Smooth muscle cell (in vitro differentiated cells): ENCODE data around the gene PIP5K1C. TPM values are rescaled to one million over a fixed set of nuclear protein-coding genes. Genes with fewer than 3 reads are reported as not detected.

Experiments used
- DNase-seq: peaks from one replicate; lab custom pipeline; 2025; ENCODE audit not compliant: unreplicated experiment; lab: John Stamatoyannopoulos, UW
- H2AFZ ChIP-seq: fragments of 200-600 bp; sonication (generic); 2 replicates; pipeline ENCODE4 v1.6.0; 2016; ENCODE audit warnings: antibody characterized with exemption, low read depth, mild to moderate bottlenecking
- H3F3A ChIP-seq: fragments of 200-600 bp; sonication (generic); 2 replicates; pipeline ENCODE4 v1.6.0; 2017; ENCODE audit warnings: antibody characterized with exemption, low read depth
- H3K27ac ChIP-seq: fragments of 200-600 bp; sonication (generic); 2 replicates; pipeline ENCODE4 v1.5.1; 2016; ENCODE audit warnings: low read depth, mild to moderate bottlenecking
- H3K27me3 ChIP-seq: fragments of 200-600 bp; sonication (generic); 2 replicates; pipeline ENCODE4 v1.6.1; 2016; ENCODE audit warnings: low read depth, mild to moderate bottlenecking
- H3K36me3 ChIP-seq: fragments of 200-600 bp; sonication (generic); 2 replicates; pipeline ENCODE4 v1.5.1; 2016; ENCODE audit warnings: low read depth
- H3K4me1 ChIP-seq: fragments of 200-600 bp; sonication (generic); 2 replicates; pipeline ENCODE4 v1.5.1; 2016; ENCODE audit warnings: low read depth
- H3K4me2 ChIP-seq: fragments of 200-600 bp; sonication (generic); 2 replicates; pipeline ENCODE4 v1.6.0; 2016; ENCODE audit warnings: mild to moderate bottlenecking
- H3K4me3 ChIP-seq: fragments of 200-600 bp; sonication (generic); 2 replicates; pipeline ENCODE4 v1.5.1; 2016; ENCODE audit warnings: mild to moderate bottlenecking
- H3K79me2 ChIP-seq: fragments of 200-600 bp; sonication (generic); 2 replicates; pipeline ENCODE4 v1.6.0; 2016; ENCODE audit warnings: low read depth, mild to moderate bottlenecking
- H3K9ac ChIP-seq: fragments of 200-600 bp; sonication (generic); 2 replicates; pipeline ENCODE4 v1.6.0; 2016; ENCODE audit warnings: low read depth
- H3K9me3 ChIP-seq: fragments of 200-600 bp; sonication (generic); replicated peaks from 2 replicates; pipeline ENCODE4 v1.5.1; 2016; ENCODE audit warnings: low read depth
- H4K20me1 ChIP-seq: fragments of 200-600 bp; sonication (generic); 2 replicates; pipeline ENCODE4 v1.6.0; 2016; ENCODE audit warnings: low read depth
- CTCF ChIP-seq: fragments of 200-600 bp; sonication (generic); IDR thresholded peaks from 2 replicates; pipeline ENCODE4 v1.5.1; 2017; ENCODE audit warnings: borderline replicate concordance, mild to moderate bottlenecking, antibody characterized with exemption; ENCODE audit not compliant: insufficient read depth, poor library complexity, severe bottlenecking
- WGBS: methylation state at CpG from one replicate; pipeline ENCODE4 v1.1.7; 2016; ENCODE audit warnings: low lambda C conversion rate; 5-methylcytosine and 5-hydroxymethylcytosine counted together
- polyA plus RNA-seq: library from polyadenylated mRNA; unstranded; fragments of >200 nt; fragmentation: Nextera tagmentation; extraction: Ambion mirVana; gene quantifications from 2 replicates; pipeline ENCODE4 v1.2.1, GENCODE V29; 2016
- total RNA-seq: library from RNA; depleted of rRNA; stranded (reverse); fragments of >200 nt; gene quantifications from 2 replicates; pipeline ENCODE4 v1.2.3, GENCODE V29; 2014

Gene PIP5K1C
- total and polyA plus RNA-seq, 2 experiments from 2014 or later = 13.2 to 27.2 TPM

GRCh38 chr19:3725640-3726310 lies 25.5 kb upstream of the PIP5K1C start:
- no peak for DNase-seq
- Histone ChIP-seq H3K4me1 (peaks cover 7% of the 10 kb centered on the region), H3K36me3 (no peaks in the 10 kb centered on the region), H2AFZ (no peak overlapping the region), H3K4me3 (no peak overlapping the region), H3K79me2 (no peaks in the 10 kb centered on the region), H3K27me3 (peaks cover 41% of the 10 kb centered on the region), H3K9me3 (no peaks in the 10 kb centered on the region), H3K27ac (no peak overlapping the region), H3K4me2 (no peak overlapping the region), H4K20me1 (no peaks in the 10 kb centered on the region), H3F3A (no peaks in the 10 kb centered on the region), H3K9ac (no peak overlapping the region)
- WGBS = 42% methylated on average over 12 of the region's 14 CpGs
- TF ChIP-seq CTCF = no peak

- Histone ChIP-seq H3K79me2 (no peaks in the 10 kb centered on the region), H4K20me1 (no peaks in the 10 kb centered on the region), H3K9me3 (no peaks in the 10 kb centered on the region), H3K9ac (no peak overlapping the region), H3K4me1 (peaks cover 7% of the 10 kb centered on the region), H3K27me3 (peaks cover 41% of the 10 kb centered on the region), H3F3A (no peaks in the 10 kb centered on the region), H3K4me2 (no peak overlapping the region), H3K4me3 (no peak overlapping the region), H2AFZ (no peak overlapping the region), H3K27ac (no peak overlapping the region), H3K36me3 (no peaks in the 10 kb centered on the region)
- TF ChIP-seq CTCF = no peak
- WGBS = 88% methylated on average over 3 of the region's 3 CpGs
- DNase-seq = no peak
Measured at GRCh38 chr19:3725121-3725520, 24.9 kb upstream of the PIP5K1C start.

GRCh38 chr19:3723883-3724282 lies 23.6 kb upstream of the PIP5K1C start:
- H3F3A ChIP-seq = no peaks in the 10 kb centered on the region
- H3K4me3 ChIP-seq = no peak overlapping the region
- no peak overlapping the region for H3K9ac ChIP-seq
- no peaks in the 10 kb centered on the region for H4K20me1 ChIP-seq
- H3K4me1 ChIP-seq = peaks cover 7% of the 10 kb centered on the region
- no peak overlapping the region for H3K27ac ChIP-seq
- TF ChIP-seq CTCF = no peak
- H3K36me3 ChIP-seq = no peaks in the 10 kb centered on the region
- DNase-seq = no peak
- 60% methylated on average over 7 of the region's 8 CpGs for WGBS
- H3K4me2 ChIP-seq = no peak overlapping the region
- no peaks in the 10 kb centered on the region for H3K79me2 ChIP-seq
- H2AFZ ChIP-seq = no peak overlapping the region
- no peaks in the 10 kb centered on the region for H3K9me3 ChIP-seq
- peaks cover 41% of the 10 kb centered on the region for H3K27me3 ChIP-seq

- DNase-seq = no peak
- Histone ChIP-seq H3K9ac (no peak overlapping the region), H3K36me3 (no peaks in the 10 kb centered on the region), H2AFZ (no peak overlapping the region), H3K4me1 (peaks cover 7% of the 10 kb centered on the region), H4K20me1 (no peaks in the 10 kb centered on the region), H3K4me2 (no peak overlapping the region), H3F3A (no peaks in the 10 kb centered on the region), H3K27me3 (peaks cover 41% of the 10 kb centered on the region), H3K79me2 (no peaks in the 10 kb centered on the region), H3K27ac (no peak overlapping the region), H3K9me3 (no peaks in the 10 kb centered on the region), H3K4me3 (no peak overlapping the region)
- no peak for TF ChIP-seq CTCF
- WGBS = 68% methylated on average over 5 of the region's 5 CpGs
Measured at GRCh38 chr19:3723110-3723488, 22.8 kb upstream of the PIP5K1C start.
